ENCODE data around the gene MYOC.
"Not testable (repeated sequence)": the region's sequence is repeated elsewhere in the genome, so short reads cannot be mapped to it uniquely, and the experiment has no call there.

The MYOC gene

DNA sequence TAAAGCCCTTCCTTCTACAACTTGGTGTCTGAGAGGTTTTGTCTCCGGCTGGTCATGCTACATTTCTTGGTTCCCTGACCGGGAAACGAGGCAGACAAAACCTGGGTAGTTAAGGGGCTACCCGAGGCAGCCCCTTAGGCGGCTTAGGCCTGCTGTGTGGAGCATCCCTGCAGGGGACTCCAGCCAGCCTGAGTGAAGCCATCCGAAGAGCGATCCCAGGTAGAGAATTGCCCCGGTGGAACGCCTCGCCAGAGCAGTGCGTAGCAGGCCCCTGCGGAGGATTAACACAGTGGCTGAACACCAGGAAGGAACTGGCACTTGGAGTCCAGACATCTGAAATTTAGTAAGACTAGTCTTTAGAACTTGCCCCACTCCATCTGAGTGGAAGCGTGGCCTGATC is 51.6 kb downstream of the MYOC start:
- no peak for DNase-seq

DNA sequence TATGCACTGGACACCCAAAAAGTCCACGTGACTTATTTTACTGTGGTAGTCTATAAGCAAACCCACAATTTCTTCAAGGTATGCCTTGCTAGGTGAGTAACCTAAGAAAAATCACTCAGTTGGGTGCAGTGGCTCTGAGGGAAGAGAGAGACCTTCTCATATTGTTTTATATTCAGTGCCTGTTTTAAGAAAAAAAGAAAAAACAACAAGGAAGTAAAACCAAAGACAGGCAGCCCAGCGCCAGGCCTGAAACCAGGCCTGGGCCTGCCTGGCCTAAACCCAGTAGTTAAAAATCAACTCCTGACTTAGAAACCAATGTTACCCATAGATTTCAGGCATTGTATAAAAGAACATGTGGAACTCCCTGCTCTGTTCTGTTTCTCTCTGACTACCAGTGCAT is 52.2 kb downstream of the MYOC start:
- DNase-seq: not testable (repeated sequence)

DNA sequence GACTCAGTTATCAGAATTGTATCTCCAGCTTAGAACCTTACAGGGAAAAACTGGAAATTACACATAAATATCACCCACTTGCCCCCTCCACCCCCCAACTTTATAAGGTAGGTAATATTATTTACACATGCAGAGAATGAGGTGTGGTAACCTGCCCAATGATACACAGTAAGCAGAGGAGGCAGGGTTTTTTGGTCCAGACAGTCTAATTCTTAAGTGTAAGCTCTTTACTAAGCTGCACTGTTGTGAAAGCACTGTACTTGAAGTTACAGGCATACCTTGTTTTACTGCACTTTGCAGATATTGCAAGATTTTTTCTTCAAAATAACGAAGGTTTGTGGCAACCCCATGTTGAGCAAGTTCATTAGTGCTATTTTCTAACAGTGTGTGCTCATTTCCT is 55.3 kb downstream of the MYOC start:
- no peak for DNase-seq

DNA sequence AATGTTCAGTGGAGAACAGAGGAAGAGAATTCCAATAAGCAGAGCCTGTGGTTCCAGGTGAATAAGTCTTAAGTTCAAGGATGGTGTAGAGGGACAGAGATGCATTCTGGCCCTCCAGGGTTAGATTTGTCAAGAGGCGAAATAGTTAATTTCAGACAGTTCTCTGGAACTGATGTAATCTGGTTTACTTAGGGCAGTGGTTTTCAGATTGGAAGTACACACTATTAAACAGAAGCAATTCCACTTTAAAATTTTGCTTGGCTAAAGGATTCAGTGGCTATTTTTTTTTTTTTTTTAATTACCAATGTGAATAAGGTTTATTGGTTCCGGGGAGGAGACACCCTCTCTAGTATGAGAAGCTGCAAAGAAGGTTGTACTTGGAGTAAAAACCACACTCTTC is 55.8 kb downstream of the MYOC start:
- DNase-seq: no peak

DNA sequence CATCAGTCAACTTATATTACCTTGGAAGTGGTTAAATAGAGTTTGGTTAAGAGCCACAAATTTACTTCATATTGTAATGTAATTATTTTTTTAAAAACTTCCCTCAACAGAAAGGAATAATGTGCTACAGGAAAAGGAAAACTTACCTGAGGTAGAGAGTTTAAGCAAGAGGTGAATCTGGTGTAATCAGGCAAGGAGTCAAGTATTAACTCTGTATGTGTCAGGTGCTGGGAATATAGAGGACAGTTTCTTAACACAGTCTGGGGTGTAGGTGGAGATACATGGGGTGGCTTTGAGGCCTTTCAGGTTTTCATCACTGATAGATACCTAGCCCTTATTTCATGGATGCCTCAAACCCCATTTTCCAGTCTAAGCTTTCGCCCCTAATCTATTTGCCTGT is 56.4 kb downstream of the MYOC start:
- no peak for DNase-seq

DNA sequence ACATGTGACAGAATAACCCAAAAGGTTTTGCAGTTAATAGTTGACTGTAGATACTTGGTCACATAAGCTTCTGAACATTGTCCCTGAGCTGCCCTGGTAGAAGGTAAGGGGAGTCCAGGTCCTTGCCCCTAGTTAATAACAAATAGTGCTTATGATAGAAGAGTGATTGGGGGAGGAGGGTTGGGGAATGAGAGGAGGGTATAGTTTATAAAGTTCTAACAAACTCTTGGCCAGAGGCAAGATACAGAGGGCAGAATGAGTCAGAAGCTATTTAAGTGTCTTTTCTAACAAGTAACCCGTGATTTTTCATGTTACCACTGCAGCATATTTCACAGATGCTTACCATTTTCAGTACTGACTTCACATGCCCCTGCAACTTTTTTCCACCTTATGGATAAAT is 57.2 kb downstream of the MYOC start:
- no peak for DNase-seq

DNA sequence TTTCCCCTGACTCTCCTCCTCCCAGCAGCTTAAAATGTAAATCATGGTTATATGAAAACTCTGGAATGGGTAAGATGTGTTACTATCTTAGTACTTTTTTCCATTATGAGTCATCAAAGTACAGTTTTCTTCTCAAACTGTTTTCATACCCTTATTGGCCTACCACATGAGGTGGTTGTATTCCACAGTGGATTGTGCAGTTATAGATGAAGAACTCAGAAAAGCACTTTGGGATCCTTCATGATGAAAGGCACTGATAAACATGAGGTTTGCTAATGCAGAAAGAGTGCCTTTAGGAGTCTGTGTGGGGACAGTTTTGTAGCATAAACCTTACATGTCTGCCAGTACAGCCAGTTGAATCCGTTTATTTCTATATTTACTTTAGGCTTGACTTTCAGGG is 62.5 kb downstream of the MYOC start:
- no peak for DNase-seq

DNA sequence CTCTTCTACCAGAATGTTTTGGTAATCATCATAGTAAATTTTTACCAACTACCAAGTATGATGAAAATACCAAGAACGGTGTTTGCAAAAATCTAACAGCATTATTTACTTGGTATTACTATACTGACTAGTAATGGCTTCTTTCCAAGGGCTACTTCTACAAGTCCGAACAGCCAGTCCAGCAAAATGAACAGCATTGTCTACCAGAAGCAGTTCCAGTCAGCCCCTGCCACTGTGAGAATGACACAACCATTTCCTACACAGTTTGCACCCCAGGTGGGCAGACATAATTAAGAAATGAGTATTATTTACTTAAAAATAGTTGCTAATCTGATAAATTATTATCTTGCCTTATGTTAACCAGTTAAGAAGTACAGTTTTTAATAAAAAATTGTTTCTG is 64.3 kb downstream of the MYOC start:
- no peak for DNase-seq

DNA sequence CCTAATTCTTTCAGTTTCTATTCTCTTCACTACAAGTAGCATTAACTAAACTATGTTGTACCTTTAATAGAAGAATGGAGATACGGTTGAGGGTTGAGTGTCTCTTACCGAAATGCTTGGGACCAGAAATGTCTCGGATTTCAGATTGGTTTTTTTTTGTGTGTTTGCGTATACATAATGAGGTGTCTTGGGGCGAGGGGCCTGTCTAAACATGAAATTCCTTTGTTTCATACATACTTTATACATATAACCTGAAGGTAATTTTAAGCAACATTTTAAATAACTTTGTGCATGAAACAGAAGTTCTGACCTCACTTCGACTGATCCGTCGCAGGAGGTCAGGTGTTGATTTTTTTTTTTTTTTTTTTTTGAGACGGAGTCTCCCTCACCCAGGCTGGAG is 66.8 kb downstream of the MYOC start:
- no peak for DNase-seq

Measured in bone marrow (tissue), 2 donors.